ENCODE data around the gene LYSMD4. TPM values are rescaled to one million over a fixed set of nuclear protein-coding genes. Genes with fewer than 3 reads are reported as not detected.
A peak's percentile ranks its signal among the peaks of the same experiment; 100 is the strongest.

LYSMD4 gene
- total RNA-seq, 4 donors from 2014 or later = 1.5 to 19.2 (median 15.5) TPM

DNA sequence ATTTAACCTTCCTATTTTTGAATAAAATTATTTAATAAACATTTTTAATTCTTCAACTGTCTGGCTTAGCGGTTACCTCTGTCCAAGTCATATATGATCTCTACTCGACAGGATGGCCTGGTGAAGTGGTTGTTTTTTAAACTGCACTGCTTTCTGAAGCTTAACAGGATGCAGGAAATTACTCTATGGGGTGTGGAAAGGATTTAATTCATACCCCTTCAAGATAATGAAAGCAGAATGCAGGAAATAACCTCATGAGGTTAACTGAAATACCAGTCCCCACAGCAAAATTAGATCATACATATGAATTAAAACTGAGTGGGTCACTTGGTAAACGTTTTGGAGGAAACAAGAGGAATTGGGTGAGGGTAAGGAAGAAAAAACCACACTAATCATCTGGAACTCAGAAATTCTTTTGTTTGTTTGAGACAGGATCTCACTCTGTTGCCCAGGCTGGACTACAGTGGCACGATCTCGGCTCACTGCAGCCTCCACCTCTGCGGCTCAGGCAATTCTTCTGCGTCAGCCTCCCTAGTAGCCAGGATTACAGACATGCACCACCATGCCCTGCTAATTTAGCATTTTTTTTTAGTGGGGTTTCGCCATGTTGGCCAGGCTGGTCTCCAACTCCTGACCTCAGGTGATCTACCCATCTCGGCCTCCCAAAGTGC is 50.1 kb downstream of the LYSMD4 start:
- Histone ChIP-seq H3K36me3 (peaks cover 0 to 20% (median 2%) of the 10 kb centered on the region in 4 donors), H3K4me1 (peaks cover 0 to 2% (median 0%) of the 10 kb centered on the region in 4 donors), H3K9me3 (no peaks in the 10 kb centered on the region), H3K27ac (peak overlapping the region in 3 of 4 donors; percentile 9 to 28 (median 28)), H3K27me3 (no peaks in the 10 kb centered on the region), H3K4me3 (no peak overlapping the region)
- intact Hi-C loops (cut with DNase I; ENCODE audit: low total_unique reads) = no loop called here
- in situ Hi-C loops (cut with MboI; ENCODE audit: low pct_ligation_motif_present in 1 of 4, low pct_unique_long_range_greater_than_20kb in 1 of 4, low sequenced_read_pairs in 3 of 4) = no loop called here
- no peak for DNase-seq
- WGBS, 2 donors (ENCODE audit: low coverage in 1 of 2) = 83 to 90% methylated on average over 7 to 9 of the region's 9 CpGs
- TF ChIP-seq POLR2A (IDR thresholded peaks at IDR 0.05) = no peak
- TF ChIP-seq, protein P1, sequence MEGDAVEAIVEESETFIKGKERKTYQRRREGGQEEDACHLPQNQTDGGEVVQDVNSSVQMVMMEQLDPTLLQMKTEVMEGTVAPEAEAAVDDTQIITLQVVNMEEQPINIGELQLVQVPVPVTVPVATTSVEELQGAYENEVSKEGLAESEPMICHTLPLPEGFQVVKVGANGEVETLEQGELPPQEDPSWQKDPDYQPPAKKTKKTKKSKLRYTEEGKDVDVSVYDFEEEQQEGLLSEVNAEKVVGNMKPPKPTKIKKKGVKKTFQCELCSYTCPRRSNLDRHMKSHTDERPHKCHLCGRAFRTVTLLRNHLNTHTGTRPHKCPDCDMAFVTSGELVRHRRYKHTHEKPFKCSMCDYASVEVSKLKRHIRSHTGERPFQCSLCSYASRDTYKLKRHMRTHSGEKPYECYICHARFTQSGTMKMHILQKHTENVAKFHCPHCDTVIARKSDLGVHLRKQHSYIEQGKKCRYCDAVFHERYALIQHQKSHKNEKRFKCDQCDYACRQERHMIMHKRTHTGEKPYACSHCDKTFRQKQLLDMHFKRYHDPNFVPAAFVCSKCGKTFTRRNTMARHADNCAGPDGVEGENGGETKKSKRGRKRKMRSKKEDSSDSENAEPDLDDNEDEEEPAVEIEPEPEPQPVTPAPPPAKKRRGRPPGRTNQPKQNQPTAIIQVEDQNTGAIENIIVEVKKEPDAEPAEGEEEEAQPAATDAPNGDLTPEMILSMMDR (IDR thresholded peaks at IDR 0.05) = no peak
- TF ChIP-seq POLR2AphosphoS5 (IDR thresholded peaks at IDR 0.05) = no peak
- TF ChIP-seq EP300 (IDR thresholded peaks at IDR 0.05; ENCODE audit: low read depth) = no peak

DNA sequence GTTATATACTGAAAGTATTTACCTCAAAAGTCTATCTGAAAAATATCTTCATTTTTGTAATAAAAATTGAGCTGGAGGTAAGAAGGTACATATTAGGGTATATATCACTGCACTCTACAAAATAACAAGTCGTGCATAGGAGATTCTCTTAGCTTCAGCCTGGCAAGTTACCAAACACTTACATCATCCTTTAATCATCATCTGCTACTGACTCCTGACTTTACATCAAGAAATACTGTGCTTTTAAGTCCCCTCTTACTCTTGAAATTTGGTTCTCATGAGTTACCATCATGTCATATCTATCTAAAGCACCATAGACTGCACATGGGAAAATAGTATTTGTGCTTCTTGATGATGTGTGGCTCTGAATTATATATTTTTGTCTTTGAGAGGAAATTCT is 50.8 kb downstream of the LYSMD4 start:
- TF ChIP-seq POLR2A (IDR thresholded peaks at IDR 0.05) = no peak
- TF ChIP-seq EP300 (IDR thresholded peaks at IDR 0.05; ENCODE audit: low read depth) = no peak
- no peak for TF ChIP-seq POLR2AphosphoS5 (IDR thresholded peaks at IDR 0.05)
- TF ChIP-seq, protein P1 (IDR thresholded peaks at IDR 0.05) = no peak
- in situ Hi-C loops (cut with MboI; ENCODE audit: low pct_ligation_motif_present in 1 of 4, low pct_unique_long_range_greater_than_20kb in 1 of 4, low sequenced_read_pairs in 3 of 4) (no loop called here), intact Hi-C loops (cut with DNase I; ENCODE audit: low total_unique reads) (no loop called here)
- Histone ChIP-seq H3K4me1 (peaks cover 0 to 5% (median 0%) of the 10 kb centered on the region in 4 donors), H3K4me3 (no peak overlapping the region), H3K27me3 (no peaks in the 10 kb centered on the region), H3K9me3 (no peaks in the 10 kb centered on the region), H3K36me3 (peaks cover 0 to 27% (median 2%) of the 10 kb centered on the region in 4 donors), H3K27ac (peak overlapping the region in 2 of 4 donors; percentile 4 to 9)
- DNase-seq = no peak
- WGBS, 2 donors (ENCODE audit: low coverage in 1 of 2) = 0% methylated on average over 1 of the region's 1 CpG

DNA sequence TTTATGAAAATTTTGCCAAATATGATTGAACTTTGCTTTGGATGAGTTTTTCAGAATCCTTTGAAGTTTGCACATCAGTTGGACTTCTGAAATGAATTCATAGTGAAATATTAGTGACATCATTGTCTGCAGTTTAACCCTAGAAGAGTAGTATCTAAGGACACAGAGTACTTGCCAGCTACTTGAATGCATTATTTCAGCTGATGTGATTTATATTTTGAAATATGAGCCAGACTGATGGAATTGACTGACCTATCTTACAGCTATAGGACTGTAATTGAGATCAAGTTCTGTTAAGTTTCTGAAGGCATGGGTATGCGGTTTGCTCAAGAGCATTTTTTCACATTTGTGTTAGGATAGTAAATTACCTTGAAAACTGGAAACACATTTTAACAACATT is 51.2 kb downstream of the LYSMD4 start:
- no peak for DNase-seq
- peaks cover 0 to 7% (median 0%) of the 10 kb centered on the region in 4 donors for H3K4me1 ChIP-seq
- H3K27me3 ChIP-seq = no peaks in the 10 kb centered on the region
- peak overlapping the region in 2 of 4 donors; percentile 4 to 9 for H3K27ac ChIP-seq
- no peak for TF ChIP-seq POLR2A (IDR thresholded peaks at IDR 0.05)
- TF ChIP-seq, protein P1 (IDR thresholded peaks at IDR 0.05) = no peak
- H3K4me3 ChIP-seq = no peak overlapping the region
- in situ Hi-C loops (cut with MboI; ENCODE audit: low pct_ligation_motif_present in 1 of 4, low pct_unique_long_range_greater_than_20kb in 1 of 4, low sequenced_read_pairs in 3 of 4) (no loop called here), intact Hi-C loops (cut with DNase I; ENCODE audit: low total_unique reads) (no loop called here)
- WGBS, 2 donors (ENCODE audit: low coverage in 1 of 2) = 88 to 100% methylated on average over 1 of the region's 1 CpG
- peaks cover 0 to 31% (median 2%) of the 10 kb centered on the region in 4 donors for H3K36me3 ChIP-seq
- H3K9me3 ChIP-seq = no peaks in the 10 kb centered on the region

DNA sequence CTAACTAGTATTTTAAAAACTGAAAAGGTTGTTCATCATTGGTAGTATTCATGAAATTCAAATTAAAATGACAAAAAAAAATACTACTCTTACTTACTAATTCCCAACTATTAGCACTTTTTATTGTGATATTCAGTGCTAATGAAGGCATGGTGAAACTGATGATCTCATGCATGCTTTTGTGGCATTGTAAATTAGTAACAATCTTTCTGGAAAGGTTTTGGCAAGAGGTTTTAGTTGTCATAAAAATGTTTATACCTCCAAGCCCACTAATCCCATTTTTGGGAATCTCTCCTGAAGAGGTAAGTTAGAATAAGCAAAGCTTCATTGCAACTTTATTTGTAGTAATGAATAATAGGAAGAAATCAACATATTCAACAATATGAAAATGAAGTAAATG is 53.0 kb downstream of the LYSMD4 start:
- intact Hi-C loops (cut with DNase I; ENCODE audit: low total_unique reads) (no loop called here), in situ Hi-C loops (cut with MboI; ENCODE audit: low pct_ligation_motif_present in 1 of 4, low pct_unique_long_range_greater_than_20kb in 1 of 4, low sequenced_read_pairs in 3 of 4) (no loop called here)
- no peak overlapping the region for H3K27ac ChIP-seq

More for the DNA sequence above, 53.0 kb downstream of the LYSMD4 start:
- TF ChIP-seq POLR2AphosphoS5 (IDR thresholded peaks at IDR 0.05) = no peak
- H3K4me1 ChIP-seq = peaks cover 0 to 7% (median 0%) of the 10 kb centered on the region in 4 donors
- H3K27me3 ChIP-seq = no peaks in the 10 kb centered on the region
- H3K36me3 ChIP-seq = peaks cover 0 to 44% (median 5%) of the 10 kb centered on the region in 4 donors
- H3K9me3 ChIP-seq = no peaks in the 10 kb centered on the region
- H3K4me3 ChIP-seq = no peak overlapping the region
- DNase-seq = no peak
